AG08396 (cell line): Measurements from ENCODE around the gene NEXN.
"Not testable (repeated sequence)": the region's sequence is repeated elsewhere in the genome, so short reads cannot be mapped to it uniquely, and the experiment has no call there.

Source experiments
- DNase-seq: peaks from one replicate; pipeline ENCODE4 v3.0.0; 2012; ENCODE audit warnings: low spot score, mixed read lengths

The NEXN gene

DNA sequence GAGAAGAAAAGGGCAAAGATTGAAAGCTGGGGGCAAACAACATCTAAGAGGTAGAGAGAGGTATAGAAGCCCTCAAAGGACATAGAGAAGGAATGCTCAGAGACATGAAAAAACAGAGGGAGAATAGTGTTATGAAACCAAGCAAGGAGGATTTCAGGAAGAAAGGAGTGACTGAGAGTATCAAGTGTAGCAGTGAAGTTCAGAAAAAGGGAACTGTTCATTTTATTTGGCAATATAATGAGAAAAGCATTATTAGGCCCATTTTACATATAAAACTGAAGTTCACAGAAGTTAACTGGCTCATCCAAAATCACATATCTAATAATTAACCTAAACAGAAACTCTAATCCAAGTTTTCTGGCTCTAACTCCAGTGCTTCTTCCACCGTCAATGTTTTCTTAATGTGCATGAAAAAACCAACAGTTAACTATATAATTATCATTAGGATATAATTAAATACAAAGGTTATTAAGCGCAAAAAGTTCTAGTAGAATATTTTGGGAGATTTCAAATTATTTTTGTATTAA, 17.7 kb downstream of the NEXN start:
- no peak for DNase-seq

DNA sequence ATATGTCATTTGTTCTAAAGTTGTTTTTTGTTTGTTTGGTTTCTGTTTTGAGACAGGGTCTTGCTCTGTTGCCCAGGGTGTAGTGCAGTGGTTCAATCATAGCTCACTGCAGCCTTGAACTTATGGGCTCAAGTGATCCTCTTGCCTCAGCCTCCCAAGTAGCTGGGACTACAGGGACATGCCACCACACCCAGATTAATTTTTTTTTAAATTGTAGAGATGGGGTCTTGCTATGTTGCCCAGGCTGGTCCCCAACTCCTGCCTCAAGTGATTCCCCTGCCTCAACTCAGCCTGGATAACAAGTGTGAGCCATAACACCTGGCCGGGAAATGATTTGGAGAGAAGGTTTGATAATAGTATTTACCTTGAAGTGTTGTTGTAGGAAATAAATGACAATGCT, 18.2 kb downstream of the NEXN start:
- no peak for DNase-seq

DNA sequence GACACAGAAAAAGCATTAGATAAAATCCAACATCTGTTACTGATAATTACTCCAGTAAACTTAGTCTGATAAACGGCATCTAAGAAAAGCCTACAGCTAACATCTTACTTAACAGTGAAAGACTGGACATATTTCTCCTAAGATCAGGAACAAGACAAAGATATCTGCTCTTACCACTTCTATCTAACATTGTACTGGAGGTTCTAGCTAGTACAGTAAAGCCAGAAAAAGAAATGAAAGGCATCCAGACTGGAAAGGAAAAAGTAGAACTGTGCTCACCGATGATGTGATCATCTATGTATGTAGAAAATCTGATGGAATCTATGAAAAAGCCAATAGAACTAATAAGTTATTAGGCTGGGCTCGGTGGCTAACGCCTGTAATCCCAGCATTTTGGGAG, 21.7 kb downstream of the NEXN start:
- no peak for DNase-seq

DNA sequence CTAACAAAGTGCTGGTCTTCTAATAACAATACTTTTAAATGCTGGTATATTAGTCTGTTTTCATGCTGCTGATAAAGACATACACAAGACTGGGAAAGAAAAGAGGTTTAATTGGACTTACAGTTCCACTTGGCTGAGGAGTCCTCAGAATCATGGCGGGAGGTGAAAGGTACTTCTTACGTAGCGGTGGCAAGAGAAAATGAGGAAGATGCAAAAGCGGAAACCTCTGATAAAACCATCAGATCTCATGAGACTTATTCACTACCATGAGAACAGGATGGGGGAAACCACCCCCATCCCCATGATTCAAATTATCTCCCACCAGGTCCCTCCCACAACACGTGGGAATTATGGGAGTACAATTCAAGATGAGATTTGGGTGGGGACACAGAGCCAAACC, 30.5 kb downstream of the NEXN start:
- DNase-seq = not testable (repeated sequence)

DNA sequence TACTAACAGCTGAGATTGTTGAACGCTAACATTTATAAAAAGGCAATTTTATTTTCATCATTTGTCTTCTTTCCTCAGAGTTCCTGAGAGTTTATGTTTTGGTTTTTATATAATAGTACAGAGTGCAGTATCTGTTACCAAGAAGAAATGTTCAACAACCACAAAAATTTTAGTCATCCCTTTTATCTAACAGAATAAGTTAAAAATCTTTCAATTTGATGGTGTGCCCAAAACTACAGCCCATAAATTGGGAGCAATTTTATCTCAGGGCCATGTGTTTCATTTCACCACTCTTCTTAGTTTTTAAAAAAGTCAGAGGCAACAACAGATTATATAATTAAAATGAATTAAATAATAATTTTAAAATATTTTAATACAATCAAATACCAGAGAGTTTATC, 37.1 kb downstream of the NEXN start:
- DNase-seq = no peak

DNA sequence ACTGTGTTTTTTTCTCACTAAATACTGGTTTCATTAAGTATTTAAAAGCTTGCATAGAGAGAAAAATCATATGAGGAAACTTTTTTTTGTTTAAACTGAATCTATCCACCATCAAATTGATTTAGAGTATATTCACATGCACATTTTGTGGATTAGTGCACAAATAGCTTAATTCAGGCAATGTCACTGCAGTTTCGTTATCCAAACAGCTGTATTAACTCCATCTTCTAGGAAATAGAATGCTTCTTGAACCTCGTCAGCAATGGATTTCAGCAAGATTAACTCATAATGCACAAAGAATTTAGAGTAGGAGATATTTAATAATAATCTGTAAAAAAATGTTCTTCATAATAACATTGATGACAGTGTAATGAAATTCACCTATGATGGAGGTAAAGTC, 37.5 kb downstream of the NEXN start:
- no peak for DNase-seq

DNA sequence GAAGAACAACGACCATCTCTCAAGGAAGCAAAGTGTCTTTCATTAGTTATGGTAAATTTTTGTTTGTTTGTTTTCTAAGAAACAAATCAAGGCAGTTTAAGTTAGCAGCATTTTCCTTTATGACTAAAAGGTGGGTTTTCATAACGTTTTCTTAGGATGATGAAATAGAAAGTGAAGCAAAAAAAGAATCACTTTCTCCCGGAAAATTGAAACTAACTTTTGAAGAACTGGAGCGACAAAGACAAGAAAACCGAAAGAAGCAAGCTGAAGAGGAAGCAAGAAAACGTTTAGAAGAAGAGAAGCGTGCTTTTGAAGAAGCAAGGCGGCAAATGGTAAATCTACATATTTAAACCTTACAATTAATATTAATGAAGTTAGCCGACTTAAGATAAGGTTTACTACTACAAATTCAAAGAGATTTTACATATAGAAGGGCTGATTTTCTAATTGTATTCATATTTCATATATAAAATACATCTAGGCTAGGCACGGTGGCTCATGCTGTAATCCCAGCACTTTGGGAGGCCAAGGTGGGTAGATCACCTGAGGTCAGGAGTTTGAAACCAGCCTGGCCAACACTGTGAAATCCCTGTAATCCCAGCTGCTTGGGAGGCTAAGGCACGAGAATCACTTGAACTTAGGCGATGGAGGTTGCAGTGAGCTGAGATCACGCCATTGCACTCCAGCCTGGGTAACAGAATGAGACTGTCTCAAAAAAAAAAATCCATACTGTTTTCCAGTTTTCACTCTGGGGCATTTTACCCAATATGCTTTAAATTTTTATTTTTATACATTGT, 38.3 kb downstream of the NEXN start:
- no peak for DNase-seq

DNA sequence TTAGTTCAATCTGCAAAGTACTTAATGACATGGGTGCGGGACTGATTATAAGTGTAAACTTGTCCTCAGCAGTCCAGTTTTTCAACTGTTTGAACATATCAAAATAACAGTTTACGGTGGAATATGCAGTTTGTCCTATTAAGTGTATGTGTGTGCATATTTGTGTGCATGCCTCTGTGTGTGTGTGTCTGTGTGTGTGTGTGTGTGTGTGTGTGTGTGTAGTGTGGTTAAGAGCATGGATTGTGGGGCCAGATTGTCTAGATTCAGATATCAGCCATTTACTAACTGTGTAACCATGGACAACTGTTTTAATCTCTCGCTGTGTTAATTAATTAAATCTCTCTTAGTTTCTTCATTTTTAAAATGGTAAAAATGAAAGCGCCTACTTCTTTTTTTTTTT, 39.0 kb downstream of the NEXN start:
- DNase-seq = no peak

DNA sequence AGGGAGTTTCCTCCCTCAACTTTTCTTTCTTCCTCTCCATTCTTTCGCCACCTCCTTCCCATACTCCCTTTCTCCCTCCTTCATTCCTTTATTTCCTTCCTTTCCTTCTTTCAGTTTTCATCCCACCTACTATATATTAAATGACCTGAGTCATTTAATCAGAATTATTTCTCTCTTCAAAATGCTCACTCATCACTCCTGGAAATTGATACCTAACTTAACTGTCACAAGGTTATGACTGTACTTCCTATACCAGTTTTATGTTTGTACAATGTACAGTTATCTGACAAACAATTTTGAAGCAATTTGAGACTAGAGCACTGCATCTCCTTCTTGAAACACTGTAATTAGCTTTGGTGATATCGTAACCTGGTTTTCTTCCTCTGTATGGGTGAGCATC, 41.4 kb downstream of the NEXN start:
- no peak for DNase-seq

DNA sequence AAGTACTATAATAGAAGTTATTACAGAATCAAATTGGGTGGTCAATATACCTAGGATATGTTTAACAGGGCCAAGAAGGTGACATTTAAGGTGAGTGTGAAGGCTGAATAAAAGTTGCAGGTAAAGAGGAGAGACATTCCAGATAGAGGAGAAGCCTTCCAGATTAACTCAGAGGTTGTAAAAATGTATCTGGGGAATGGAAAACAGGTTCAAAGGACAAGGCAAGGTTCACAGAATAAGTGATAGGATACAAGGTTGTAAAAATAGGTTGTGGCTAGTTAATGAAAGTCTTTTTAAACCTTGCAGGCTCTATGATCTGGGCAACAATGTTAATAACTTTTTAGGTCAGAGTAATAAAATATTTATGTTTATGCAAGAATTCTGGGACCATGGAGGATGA, 50.2 kb downstream of the NEXN start:
- DNase-seq = no peak

DNA sequence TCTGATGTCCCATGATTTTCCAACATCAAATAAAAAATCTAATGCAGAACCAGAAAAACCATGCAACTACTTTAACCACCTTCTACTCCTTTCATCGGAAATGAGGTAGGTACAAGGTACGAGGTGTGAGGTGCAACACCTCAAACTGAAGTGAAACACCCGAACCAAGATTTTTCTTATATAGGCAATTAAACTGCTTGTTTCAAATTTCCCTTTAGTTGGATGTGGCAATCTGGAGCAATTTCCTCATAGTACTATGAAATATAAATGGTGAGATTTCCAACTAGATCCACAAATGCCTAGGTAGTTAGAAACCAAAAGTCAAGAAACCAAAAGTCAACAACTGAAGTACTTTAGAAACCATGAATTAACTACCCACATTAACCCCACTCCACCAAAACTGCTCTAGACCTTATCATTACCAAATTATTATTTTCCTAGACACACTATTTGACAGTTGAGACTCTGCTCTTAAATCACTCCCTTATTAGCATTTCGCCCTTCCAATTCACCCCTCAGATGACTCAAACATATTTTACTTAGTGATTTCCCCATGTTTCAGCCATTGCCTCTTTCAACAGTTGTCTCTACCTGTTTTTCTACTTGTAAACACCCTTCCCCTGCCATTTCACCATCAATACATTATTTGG, 52.6 kb downstream of the NEXN start:
- DNase-seq = no peak

DNA sequence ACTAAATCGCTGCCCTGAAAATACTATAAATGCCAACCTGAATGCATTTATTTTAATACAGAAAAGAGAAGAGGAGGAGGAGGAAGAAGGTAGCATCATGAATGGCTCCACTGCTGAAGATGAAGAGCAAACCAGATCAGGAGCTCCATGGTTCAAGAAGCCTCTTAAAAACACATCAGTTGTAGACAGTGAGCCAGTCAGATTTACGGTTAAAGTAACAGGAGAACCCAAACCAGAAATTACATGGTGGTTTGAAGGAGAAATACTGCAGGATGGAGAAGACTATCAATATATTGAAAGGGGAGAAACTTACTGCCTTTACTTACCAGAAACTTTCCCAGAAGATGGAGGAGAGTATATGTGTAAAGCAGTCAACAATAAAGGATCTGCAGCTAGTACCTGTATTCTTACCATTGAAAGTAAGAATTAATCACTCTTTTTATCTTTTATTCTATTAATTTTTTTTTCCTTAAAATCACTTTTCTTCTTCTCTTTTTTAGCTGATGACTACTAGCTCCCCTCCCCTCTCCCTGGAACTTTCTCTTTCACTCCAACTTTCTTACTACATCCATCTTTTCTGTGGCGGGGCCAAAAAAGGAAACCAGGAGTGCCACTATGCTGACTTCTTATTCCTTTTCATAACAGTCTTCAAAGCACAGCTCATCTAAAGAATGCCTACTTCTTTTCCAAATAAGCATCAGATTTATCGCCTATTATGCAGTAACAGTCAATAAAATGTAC, 54.1 kb downstream of the NEXN start:
- no peak for DNase-seq

DNA sequence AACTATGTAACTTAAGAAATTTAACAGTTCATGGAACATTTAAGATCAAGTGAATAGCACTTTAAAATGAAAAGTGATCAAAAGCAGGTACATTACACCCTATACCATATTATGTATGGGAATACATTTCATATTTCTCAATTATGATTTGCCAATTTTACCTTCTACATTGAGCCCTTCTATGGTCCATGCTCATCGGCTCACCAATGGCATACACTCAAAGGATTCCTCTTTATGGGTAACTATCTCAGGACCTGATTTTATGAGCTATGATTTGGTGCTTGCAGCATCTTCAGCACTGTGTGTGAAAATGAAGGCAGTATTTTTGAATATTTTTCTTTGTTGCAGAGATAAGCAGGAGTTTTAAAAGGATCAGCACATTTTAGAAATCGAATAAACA, 56.9 kb downstream of the NEXN start:
- DNase-seq = no peak

DNA sequence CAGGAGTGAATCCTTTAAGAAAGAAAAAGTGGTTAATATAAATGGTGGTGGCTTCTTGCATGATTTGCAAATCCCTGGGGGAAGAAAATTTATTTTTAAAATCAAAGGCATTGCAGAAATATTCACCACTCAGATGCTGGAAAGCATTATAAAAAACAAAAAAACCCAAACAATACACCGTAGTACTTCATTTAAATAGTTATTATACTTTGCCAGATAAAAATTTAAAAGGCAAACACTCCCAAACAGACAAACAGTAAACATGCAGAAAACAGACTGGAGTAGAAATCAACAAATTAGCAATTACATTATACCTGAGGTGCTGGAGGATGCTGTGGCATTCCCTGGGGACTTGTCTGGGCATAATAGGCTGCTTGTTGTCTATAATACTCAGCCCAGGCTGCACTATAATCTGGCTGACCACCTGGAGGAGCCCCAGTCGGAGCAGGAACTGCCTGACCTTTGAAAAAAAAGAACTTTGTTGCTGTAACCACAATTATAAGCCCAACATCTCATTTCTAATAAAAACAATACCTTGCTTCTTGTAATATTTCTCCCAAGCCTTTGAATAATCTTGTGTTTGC, 60.5 kb downstream of the NEXN start:
- DNase-seq = no peak

DNA sequence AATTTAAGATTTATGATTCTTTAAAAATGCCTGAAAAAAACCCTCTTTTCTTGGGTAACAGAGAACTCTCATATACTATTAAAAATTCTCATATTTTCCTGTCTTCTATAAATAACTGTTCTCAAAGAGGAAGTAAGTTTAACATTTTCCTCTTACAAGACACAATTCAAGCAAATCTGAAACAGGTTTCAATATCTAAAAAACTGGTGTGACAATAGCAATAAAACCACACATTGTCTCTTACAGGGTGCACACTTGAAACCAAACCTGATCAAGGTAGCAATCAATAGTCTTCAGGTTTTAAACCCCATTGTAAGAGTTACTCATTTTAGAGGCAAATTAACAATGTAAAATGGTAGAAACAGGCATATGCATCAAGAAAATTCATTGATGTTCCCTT, 62.4 kb downstream of the NEXN start:
- DNase-seq = no peak

DNA sequence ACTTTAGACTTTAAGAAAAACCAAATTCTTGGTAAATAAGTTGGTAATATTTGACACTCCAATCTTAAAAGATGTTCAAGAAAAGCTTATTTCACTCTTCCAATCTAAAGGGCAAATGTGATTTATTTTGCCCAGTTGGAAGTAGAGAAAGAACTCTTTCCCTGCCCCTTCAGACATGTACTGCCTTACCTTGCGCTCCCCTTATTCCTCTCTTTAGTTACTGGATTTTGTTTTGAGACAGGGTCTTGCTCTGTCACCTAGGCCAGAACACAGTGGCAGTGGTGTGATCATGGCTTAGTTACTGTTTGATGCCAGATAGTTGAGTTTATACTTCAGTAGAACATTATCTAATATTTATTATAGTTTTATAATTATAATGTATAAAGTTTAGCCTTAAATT, 62.9 kb downstream of the NEXN start:
- DNase-seq = no peak

DNA sequence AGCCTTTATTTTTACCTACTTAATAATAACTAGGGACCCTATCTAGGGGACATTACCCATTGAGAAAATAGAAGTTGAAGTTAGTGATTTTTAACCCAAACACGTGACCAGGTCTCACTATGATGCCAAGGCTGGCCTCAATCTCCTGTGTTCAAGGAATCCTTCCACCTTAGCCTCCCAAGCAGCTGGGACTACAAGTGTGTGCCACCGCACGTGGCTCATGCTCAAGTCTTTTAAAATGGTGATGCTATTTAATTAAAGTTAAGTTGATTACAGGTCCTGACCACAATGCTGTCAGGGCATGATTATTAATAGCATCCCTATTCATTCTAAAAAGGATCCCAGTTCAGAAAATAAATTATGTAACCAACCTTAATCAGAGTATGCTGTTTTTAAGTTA, 65.5 kb downstream of the NEXN start:
- DNase-seq = no peak

DNA sequence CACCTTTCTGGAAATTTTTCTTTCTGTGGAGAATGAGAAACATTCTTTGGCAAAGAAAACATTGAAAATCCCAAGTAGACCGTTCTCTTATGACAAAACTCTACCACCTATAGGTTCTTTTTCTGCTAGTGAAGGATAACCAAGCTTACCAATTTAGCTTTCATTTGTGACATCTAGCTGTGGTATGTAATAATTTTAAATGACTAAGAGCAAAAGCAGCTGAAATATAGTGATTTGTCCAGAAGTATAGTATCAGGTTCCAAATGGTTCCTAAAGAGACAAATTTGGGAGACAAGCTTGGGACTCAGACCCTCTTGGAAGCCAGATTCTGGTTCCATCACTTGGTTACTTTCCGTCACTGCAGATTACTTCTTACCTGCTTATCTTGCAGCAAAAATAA, 66.1 kb downstream of the NEXN start:
- no peak for DNase-seq

DNA sequence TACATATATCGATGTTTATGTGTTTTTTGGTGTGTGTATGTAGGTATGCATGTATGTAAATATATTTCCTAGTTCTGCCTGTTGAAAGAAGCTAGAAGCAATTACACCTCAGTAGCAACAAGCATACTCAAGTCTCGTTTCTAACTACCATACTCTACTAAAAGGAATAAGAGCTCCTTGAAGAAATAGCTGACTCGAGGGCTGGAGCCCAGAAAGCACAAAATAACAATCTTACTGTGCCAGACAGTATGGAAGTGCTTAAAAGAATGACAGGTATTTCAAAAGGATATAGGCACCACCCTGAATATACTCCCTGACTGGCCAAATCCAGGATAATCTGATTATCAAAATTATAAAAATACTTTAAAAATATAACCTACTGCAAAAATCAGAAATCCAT, 67.3 kb downstream of the NEXN start:
- DNase-seq = no peak

DNA sequence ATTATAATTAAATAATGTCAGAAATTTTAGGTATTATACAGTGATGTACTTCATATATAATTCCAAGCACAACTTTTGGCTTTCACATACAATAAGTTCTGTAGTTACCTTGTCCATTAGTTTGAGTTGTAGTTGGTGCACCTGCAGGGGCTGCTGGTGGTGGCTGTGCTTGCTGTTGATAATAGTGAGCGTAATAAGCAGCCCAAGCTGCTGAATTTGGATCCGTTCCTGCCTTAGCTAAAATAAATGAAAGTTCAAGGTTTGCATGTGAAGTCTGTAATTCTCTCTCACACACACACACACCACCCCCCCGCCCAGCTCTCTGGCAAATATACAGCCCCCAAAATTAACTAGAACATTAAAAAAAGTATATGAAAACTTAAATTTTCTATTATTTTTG, 68.0 kb downstream of the NEXN start:
- DNase-seq = no peak

DNA sequence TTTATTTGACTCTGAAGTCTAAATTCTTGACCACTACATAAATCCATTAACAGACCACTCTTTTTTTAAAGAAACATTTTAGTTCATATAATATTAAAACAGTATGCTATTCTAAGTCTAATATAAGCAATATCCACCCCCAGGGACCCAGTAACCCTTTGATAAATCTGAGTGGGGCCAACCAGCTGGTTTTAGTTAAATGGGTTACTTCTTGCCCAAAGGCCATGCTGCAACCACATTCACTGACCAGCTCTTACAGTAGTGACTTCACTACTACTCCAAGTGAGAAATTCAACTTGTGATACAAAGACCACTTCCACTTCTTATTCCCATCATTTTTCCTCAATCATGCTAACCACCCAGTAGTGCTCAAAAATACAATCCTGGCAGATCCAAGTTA, 70.0 kb downstream of the NEXN start:
- DNase-seq = no peak

DNA sequence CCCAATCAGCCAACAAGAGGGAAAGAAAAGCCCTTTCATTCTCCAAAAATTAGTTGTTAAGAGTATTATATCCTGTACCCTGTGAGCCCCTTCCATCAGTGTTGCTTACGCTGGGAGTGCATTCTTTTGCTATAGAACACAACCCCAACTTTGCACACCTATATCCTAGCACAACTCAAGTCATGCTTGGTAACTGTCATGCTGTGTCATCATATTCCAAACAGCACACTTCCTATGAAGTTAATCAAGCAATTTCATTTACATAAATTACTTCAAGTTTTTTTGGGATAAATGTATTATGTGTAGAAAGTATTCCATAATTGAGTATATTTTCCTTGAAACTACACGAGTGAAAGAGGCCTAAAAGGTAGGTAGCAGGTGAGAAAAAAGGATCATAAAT, 70.4 kb downstream of the NEXN start:
- DNase-seq = no peak

DNA sequence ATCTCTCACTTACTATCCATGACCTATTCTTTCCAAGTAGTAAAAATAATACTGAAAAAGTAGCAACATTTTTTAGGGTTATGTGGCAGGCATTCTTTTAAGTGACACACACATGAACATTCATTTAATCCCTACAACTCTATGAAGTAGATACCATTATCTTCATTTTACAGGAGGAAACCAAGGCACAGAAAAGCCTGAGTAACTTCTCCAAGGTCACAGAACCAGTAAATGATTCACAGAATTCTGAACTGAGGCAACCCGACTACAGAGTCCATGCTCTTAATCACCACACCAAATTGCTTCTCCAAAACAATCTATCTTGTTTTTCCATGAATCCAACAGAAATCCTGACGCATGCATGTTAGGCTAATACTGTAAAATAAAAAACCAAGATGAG, 73.0 kb downstream of the NEXN start:
- DNase-seq = no peak
